Uterus (tissue), 4 donors: Measurements from ENCODE around the gene CC2D2B. TPM values are rescaled to one million over a fixed set of nuclear protein-coding genes. Genes with fewer than 3 reads are reported as not detected.

Experiments
- DNase-seq, 2 donors: peaks; one replicate each; pipeline ENCODE4 v3.0.0-alpha.2; 2019 to 2020
- H3K27ac ChIP-seq, 2 donors: fragments of 200-600 bp; sonication (generic); 1 replicate in 1 of 2; 2 replicates in 1 of 2; pipeline ENCODE4 v1.5.1; 2016 to 2018
- H3K27me3 ChIP-seq, 2 donors: fragments of 200-600 bp; sonication (generic); one replicate each; pipeline ENCODE4 v1.5.1; 2018 to 2019; ENCODE audit warnings: control low read depth in 1 of 2
- H3K36me3 ChIP-seq, 2 donors: fragments of 200-600 bp; sonication (generic); one replicate each; pipeline ENCODE4 v1.5.1; 2019; ENCODE audit warnings: control low read depth in 1 of 2
- H3K4me1 ChIP-seq, 2 donors: fragments of 200-600 bp; sonication (generic); one replicate each; pipeline ENCODE4 v1.5.1; 2018 to 2019; ENCODE audit warnings: control low read depth in 1 of 2
- H3K4me3 ChIP-seq, 2 donors: fragments of 200-600 bp; sonication (generic); 1 replicate in 1 of 2; 2 replicates in 1 of 2; pipeline ENCODE4 v1.5.1; 2018 to 2019; ENCODE audit warnings: mild to moderate bottlenecking in 1 of 2
- H3K9me3 ChIP-seq, 2 donors: fragments of 200-600 bp; sonication (generic); one replicate each; pipeline ENCODE4 v1.5.1; 2019; ENCODE audit warnings: control low read depth in 1 of 2
- POLR2A ChIP-seq, 2 donors: fragments of 450-650 bp; IDR thresholded peaks; one replicate each; pipeline ENCODE4 v1.6.1; 2016; ENCODE audit warnings: antibody characterized with exemption in 2 of 2, mild to moderate bottlenecking in 1 of 2, moderate library complexity in 1 of 2
- intact Hi-C: fragments of 100-400 bp; cut with DNase I; formaldehyde crosslinking; loops from one replicate; pipeline ENCODE4 v1.15.1; 2023; ENCODE audit warnings: low total_unique reads
- total RNA-seq, 4 donors: library from RNA; depleted of rRNA in 3 of 4; stranded (reverse); fragments of >200 nt in 3 of 4; gene quantifications; one replicate each; pipeline versions ENCODE4 v1.1.0 to v1.2.4, GENCODE V29; 2014 to 2023
- TF ChIP-seq, protein P1 (sequence below), 4 experiments: fragments of 200-600 bp in 2 of 4; fragments of 450-650 bp in 2 of 4; sonication (generic) in 2 of 4; IDR thresholded peaks; one replicate each; pipeline ENCODE4 v1.5.1; 2016 to 2019; ENCODE audit warnings: antibody characterized with exemption in 4 of 4, mild to moderate bottlenecking in 2 of 4, moderate library complexity in 1 of 4
- donor health status: DM: yes; HTN: yes; CAD: no.

CC2D2B gene
- total RNA-seq, 4 donors from 2014 or later, result 2.1 to 7.3 (median 5.0) TPM

DNA sequence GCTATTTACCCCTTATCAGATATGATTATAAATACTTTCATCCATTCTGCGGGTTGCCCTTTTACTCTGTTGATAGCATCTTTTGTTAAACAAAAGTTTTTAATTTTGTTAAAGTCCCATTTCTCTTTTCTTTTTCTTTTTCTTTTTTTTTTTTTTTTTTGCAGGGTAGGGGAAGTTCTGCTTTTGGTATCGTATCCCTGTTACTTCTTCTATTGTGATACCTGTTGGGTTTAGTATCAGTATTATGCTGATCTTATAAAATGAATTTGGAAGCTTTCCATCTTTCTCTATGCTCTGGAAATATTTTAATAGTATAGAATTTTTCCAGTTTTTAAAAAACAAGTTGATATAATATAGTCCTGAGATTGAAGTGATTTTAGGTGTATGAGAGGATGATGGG, 141.6 kb downstream of the CC2D2B start:
- DNase-seq, result no peak
- Histone ChIP-seq H3K27ac (no peak overlapping the region), H3K9me3 (no peaks in the 10 kb centered on the region), H3K4me3 (no peak overlapping the region), H3K4me1 (no peaks in the 10 kb centered on the region), H3K27me3 (no peaks in the 10 kb centered on the region), H3K36me3 (no peaks in the 10 kb centered on the region)
- TF ChIP-seq, protein P1, sequence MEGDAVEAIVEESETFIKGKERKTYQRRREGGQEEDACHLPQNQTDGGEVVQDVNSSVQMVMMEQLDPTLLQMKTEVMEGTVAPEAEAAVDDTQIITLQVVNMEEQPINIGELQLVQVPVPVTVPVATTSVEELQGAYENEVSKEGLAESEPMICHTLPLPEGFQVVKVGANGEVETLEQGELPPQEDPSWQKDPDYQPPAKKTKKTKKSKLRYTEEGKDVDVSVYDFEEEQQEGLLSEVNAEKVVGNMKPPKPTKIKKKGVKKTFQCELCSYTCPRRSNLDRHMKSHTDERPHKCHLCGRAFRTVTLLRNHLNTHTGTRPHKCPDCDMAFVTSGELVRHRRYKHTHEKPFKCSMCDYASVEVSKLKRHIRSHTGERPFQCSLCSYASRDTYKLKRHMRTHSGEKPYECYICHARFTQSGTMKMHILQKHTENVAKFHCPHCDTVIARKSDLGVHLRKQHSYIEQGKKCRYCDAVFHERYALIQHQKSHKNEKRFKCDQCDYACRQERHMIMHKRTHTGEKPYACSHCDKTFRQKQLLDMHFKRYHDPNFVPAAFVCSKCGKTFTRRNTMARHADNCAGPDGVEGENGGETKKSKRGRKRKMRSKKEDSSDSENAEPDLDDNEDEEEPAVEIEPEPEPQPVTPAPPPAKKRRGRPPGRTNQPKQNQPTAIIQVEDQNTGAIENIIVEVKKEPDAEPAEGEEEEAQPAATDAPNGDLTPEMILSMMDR (IDR thresholded peaks at IDR 0.05), result no peak
- TF ChIP-seq POLR2A (IDR thresholded peaks at IDR 0.05), result no peak
- intact Hi-C loops, result no loop called here

DNA sequence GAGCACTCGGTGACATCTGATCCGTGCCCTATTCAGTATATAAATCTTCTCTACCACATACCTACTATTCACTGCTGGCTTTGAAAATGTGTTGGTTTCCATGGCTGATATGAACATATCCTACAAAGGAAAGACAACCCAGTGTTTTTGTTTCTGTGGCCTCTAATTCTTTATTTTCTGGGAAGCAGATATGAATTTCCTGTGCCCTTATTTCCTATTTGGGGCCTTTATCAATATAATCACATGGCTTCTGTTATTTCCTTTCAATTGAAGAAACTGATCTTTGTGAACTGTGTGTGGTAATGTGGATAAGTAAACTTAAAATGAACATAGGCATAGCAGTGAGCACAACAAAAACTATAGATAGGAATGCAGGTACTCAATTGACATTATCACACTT, 146.2 kb downstream of the CC2D2B start:
- H3K9me3 ChIP-seq, result no peaks in the 10 kb centered on the region
- intact Hi-C loops, result no loop called here
- no peaks in the 10 kb centered on the region for H3K36me3 ChIP-seq
- DNase-seq, result no peak
- no peaks in the 10 kb centered on the region for H3K27me3 ChIP-seq
- TF ChIP-seq, protein P1 (IDR thresholded peaks at IDR 0.05), result no peak
- TF ChIP-seq POLR2A (IDR thresholded peaks at IDR 0.05), result no peak
- H3K4me3 ChIP-seq, result no peak overlapping the region
- H3K4me1 ChIP-seq, result no peaks in the 10 kb centered on the region
- H3K27ac ChIP-seq, result no peak overlapping the region

DNA sequence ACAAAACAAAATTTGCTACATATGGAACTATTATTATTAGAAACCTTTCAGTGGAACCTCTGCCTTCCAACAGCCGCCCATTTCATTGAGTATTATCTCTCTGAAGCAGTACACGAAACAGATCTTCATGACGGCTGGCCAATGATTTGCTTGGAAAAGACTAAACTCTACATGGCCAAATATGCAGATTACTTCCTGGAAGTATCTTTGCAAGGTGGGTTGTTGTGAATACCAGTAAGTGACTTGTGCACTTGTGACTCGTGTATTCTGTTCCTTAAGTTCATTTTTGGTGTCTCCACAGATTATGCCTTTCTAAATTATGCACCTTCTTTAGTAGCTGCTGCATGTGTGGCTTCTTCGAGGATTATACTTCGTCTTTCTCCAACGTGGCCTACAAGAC, 149.0 kb downstream of the CC2D2B start:
- H3K9me3 ChIP-seq, result no peaks in the 10 kb centered on the region
- H3K27ac ChIP-seq, result no peak overlapping the region
- no peak for DNase-seq
- H3K4me1 ChIP-seq, result no peaks in the 10 kb centered on the region
- TF ChIP-seq POLR2A (IDR thresholded peaks at IDR 0.05), result no peak
- TF ChIP-seq, protein P1 (IDR thresholded peaks at IDR 0.05), result no peak
- no peak overlapping the region for H3K4me3 ChIP-seq
- intact Hi-C loops, result no loop called here
- H3K36me3 ChIP-seq, result no peaks in the 10 kb centered on the region
- no peaks in the 10 kb centered on the region for H3K27me3 ChIP-seq

DNA sequence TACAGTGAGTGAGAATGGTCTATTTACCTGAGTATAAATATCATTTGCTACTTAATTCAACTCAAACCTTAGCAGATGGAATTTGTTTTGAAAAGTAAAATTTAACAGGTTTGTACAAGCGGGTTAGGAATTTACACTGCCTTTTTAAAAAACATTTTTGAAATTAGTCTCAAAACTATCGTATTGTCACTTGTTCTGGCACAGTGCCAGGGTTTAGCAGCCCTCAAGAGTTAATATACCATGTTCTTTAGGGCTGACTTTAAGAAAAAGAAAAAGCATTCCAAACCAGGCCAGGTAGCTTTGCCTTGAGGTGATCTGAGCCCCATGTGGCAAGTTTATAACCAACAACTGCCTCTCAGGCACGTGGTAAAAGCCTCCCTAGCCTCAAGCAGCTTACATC, 153.5 kb downstream of the CC2D2B start:
- Histone ChIP-seq H3K27ac (no peak overlapping the region), H3K9me3 (no peaks in the 10 kb centered on the region), H3K4me1 (no peaks in the 10 kb centered on the region), H3K27me3 (no peaks in the 10 kb centered on the region), H3K36me3 (no peaks in the 10 kb centered on the region), H3K4me3 (no peak overlapping the region)
- intact Hi-C loops, result no loop called here
- DNase-seq, result no peak
- TF ChIP-seq, protein P1 (IDR thresholded peaks at IDR 0.05), result no peak
- no peak for TF ChIP-seq POLR2A (IDR thresholded peaks at IDR 0.05)

DNA sequence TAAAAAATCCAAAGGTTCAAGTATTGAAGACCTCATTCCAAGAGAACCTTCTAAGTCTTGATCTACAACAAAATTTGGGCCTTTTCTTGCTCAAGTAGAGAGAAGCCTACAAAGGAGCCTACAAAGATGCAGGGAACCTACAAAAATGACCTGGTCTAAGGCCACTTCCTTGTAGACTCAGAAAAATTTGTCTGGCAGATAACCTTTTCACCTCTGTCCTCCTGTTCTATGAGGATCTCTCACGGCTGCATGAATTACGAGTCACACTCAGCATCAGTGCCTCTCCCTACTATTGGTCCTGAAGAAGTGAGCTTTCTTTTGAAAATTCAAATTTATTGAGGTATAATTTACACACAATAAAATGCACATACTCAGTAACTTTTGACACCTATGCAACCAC, 164.9 kb downstream of the CC2D2B start:
- TF ChIP-seq POLR2A (IDR thresholded peaks at IDR 0.05), result no peak
- TF ChIP-seq, protein P1 (IDR thresholded peaks at IDR 0.05), result no peak
- H3K9me3 ChIP-seq, result no peaks in the 10 kb centered on the region
- no peak overlapping the region for H3K27ac ChIP-seq
- no peaks in the 10 kb centered on the region for H3K36me3 ChIP-seq
- DNase-seq, result no peak
- H3K4me3 ChIP-seq, result no peak overlapping the region
- no peaks in the 10 kb centered on the region for H3K4me1 ChIP-seq
- no peaks in the 10 kb centered on the region for H3K27me3 ChIP-seq
- intact Hi-C loops, result no loop called here
